Keratinocyte (primary cell): ENCODE data around the gene TC2N. TPM values are rescaled to one million over a fixed set of nuclear protein-coding genes. Genes with fewer than 3 reads are reported as not detected.

Experiments
- DNase-seq: peaks from one replicate; pipeline ENCODE4 v3.0.0-alpha.2; 2011; ENCODE audit warnings: low read depth, missing footprints, low spot score
- FAIRE-seq: peaks from 2 replicates; lab custom pipeline; 2011; peaks lifted over from hg19 to GRCh38; lab: Jason Lieb, UNC
- H2AFZ ChIP-seq: 2 replicates; pipeline ENCODE4 v1.6.0; 2012; ENCODE audit warnings: low read length, control low read depth, inconsistent platforms; ENCODE audit not compliant: control insufficient read depth
- H3K27ac ChIP-seq: 2 replicates; pipeline ENCODE4 v1.5.1; 2011; ENCODE audit warnings: low read length; ENCODE audit not compliant: control insufficient read depth, insufficient read depth
- H3K27me3 ChIP-seq: 3 replicates; pipeline ENCODE4 v1.6.0; 2011; ENCODE audit warnings: low read length; ENCODE audit not compliant: control insufficient read depth, insufficient read depth; ENCODE audit errors: extremely low read depth
- H3K36me3 ChIP-seq, 2 experiments: 2 replicates in 1 of 2; 3 replicates in 1 of 2; pipeline ENCODE4 v1.5.1; 2011; ENCODE audit warnings: low read length in 2 of 2, mild to moderate bottlenecking in 1 of 2; ENCODE audit not compliant: control insufficient read depth in 2 of 2, insufficient read depth in 2 of 2; ENCODE audit errors: extremely low read depth in 1 of 2
- H3K4me1 ChIP-seq: 3 replicates; pipeline ENCODE4 v1.5.1; 2011; ENCODE audit warnings: low read length; ENCODE audit not compliant: control insufficient read depth, insufficient read depth; ENCODE audit errors: extremely low read depth
- H3K4me2 ChIP-seq: 3 replicates; pipeline ENCODE4 v1.6.0; 2011; ENCODE audit warnings: low read depth, low read length; ENCODE audit not compliant: control insufficient read depth, insufficient read depth; ENCODE audit errors: extremely low read depth
- H3K4me3 ChIP-seq, 3 experiments: fragments of 200-600 bp in 1 of 3; sonication (generic) in 1 of 3; 2 replicates in 2 of 3; 3 replicates in 1 of 3; pipeline ENCODE4 v1.5.1; 2011 to 2016; ENCODE audit warnings: low read length in 3 of 3, mild to moderate bottlenecking in 3 of 3, control low read depth in 2 of 3, inconsistent platforms in 1 of 3, low read depth in 1 of 3, mixed read lengths in 1 of 3, mixed run types in 1 of 3, moderate library complexity in 1 of 3; ENCODE audit not compliant: control insufficient read depth in 2 of 3, insufficient read depth in 2 of 3; ENCODE audit errors: extremely low read depth in 1 of 3
- H3K79me2 ChIP-seq: 2 replicates; pipeline ENCODE4 v1.6.0; 2012; ENCODE audit warnings: low read length; ENCODE audit not compliant: control insufficient read depth, insufficient read depth
- H3K9ac ChIP-seq: 3 replicates; pipeline ENCODE4 v1.6.0; 2011; ENCODE audit warnings: low read length; ENCODE audit not compliant: control insufficient read depth, insufficient read depth; ENCODE audit errors: extremely low read depth
- H3K9me1 ChIP-seq: 3 replicates; pipeline ENCODE4 v1.6.0; 2011; ENCODE audit warnings: low read length; ENCODE audit not compliant: control insufficient read depth, insufficient read depth; ENCODE audit errors: extremely low read depth
- H3K9me3 ChIP-seq: 2 replicates; pipeline ENCODE4 v1.5.1; 2012; ENCODE audit warnings: low read depth, low read length; ENCODE audit not compliant: control insufficient read depth
- H4K20me1 ChIP-seq: 3 replicates; pipeline ENCODE4 v1.6.0; 2011; ENCODE audit warnings: low read length; ENCODE audit not compliant: control insufficient read depth, insufficient read depth; ENCODE audit errors: extremely low read depth
- CTCF ChIP-seq, 3 experiments: IDR thresholded peaks in 1 of 3; conservative IDR thresholded peaks in 1 of 3; optimal IDR thresholded peaks in 1 of 3; 2 replicates in 2 of 3; 3 replicates in 1 of 3; pipeline versions ENCODE3 to v1.5.1; 2011; ENCODE audit warnings: low read length in 3 of 3, mild to moderate bottlenecking in 3 of 3, moderate library complexity in 2 of 3, control low read depth in 1 of 3, inconsistent platforms in 1 of 3; ENCODE audit not compliant: insufficient read depth in 2 of 3; ENCODE audit errors: extremely low read depth in 1 of 3
- EZH2 ChIP-seq: IDR thresholded peaks from one replicate; pipeline ENCODE4 v1.6.1; 2012; ENCODE audit warnings: inconsistent platforms, mild to moderate bottlenecking, low read length, moderate library complexity
- dilution Hi-C: fragments of 300-500 bp; cut with MboI; formaldehyde crosslinking; loops from one replicate; pipeline ENCODE4 v1.7.0; 2020; ENCODE audit warnings: low sequenced_read_pairs; ENCODE audit not compliant: extremely low pct_ligation_motif_present
- polyA plus RNA-seq, 5 experiments: library from polyadenylated mRNA; depleted of rRNA in 3 of 5; stranded (reverse) in 3 of 5; stranded (forward) in 1 of 5; unstranded in 1 of 5; fragments of >200 nt; gene quantifications; 1 replicate in 1 of 5; 2 replicates in 3 of 5; 3 replicates in 1 of 5; pipeline versions ENCODE4 v1.2.1 to v1.2.3, GENCODE V29; 2011 to 2012; ENCODE audit warnings: missing spikeins in 2 of 5, low read depth in 1 of 5, low replicate concordance in 1 of 5

Gene TC2N
- polyA plus RNA-seq, 1 donor (not counting 4 experiments of a cell fraction or from before 2014, with no cell fraction given), result 22.6 TPM

GRCh38 chr14:91889477-91890211 lies 22.3 kb upstream of the TC2N start:
- Histone ChIP-seq H3K36me3 (no peaks in the 10 kb centered on the region), H4K20me1 (no peaks in the 10 kb centered on the region), H3K4me2 (no peak overlapping the region), H3K27ac (no peak overlapping the region), H3K27me3 (no peaks in the 10 kb centered on the region), H3K4me3 (no peak overlapping the region), H3K9ac (no peak overlapping the region), H3K9me3 (no peaks in the 10 kb centered on the region), H3K79me2 (no peaks in the 10 kb centered on the region), H2AFZ (no peak overlapping the region), H3K4me1 (no peaks in the 10 kb centered on the region), H3K9me1 (no peaks in the 10 kb centered on the region)
- no peak for FAIRE-seq
- TF ChIP-seq EZH2, result no peak
- peak in 1 of 3 experiments; percentile 7 for TF ChIP-seq CTCF (optimal IDR thresholded peaks at IDR 0.05 in 1 of 3, IDR thresholded peaks at IDR 0.05 in 1 of 3, conservative IDR thresholded peaks at IDR 0.05 in 1 of 3; ENCODE audit: extremely low read depth in 1 of 3, insufficient read depth in 2 of 3, low read length in 3 of 3)
- dilution Hi-C loops, result no loop called here
- no peak for DNase-seq

DNA sequence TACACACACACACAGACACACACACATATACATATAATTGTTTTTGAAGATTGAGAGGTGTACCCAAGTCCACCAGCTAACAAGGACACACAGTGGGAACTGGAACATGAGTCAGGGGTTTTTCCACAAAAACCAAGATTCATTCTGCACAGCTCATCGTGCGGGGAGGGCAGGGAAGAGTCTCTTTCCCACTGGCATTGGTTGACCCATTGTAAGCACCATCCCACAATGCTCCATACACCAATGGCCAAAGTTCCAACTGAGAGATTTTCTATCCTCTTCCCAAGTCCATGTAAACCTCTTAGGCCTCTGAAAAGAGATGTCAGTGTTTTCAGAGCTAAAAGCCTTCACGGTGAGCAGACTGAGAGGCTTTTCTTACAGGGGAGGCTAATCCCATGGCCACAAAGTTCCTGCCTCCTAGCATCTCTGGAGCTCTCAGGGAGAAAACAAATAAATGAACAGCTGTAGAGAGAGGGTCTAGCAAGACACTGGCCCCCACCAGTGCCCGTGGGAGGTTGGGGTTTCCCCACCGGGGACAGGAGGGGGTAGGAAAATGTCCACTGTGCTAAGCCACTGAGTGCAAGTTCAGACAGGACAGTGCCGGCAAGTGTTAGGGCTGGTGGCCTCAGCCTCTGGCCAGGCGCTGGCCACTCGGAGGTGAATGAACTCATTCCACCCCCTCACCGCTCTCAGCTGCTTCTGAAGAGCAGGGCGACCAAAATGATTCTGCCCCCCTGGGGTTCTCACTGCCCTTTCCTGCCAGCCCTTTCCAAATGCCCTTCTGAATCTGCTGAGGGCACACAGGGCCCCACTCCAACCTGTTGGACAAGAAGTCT lies 21.5 kb upstream of the TC2N start:
- no peaks in the 10 kb centered on the region for H3K4me1 ChIP-seq
- no peaks in the 10 kb centered on the region for H4K20me1 ChIP-seq
- H3K4me2 ChIP-seq, result no peak overlapping the region
- H3K9ac ChIP-seq, result no peak overlapping the region
- no peaks in the 10 kb centered on the region for H3K9me1 ChIP-seq
- DNase-seq (no peak), FAIRE-seq (no peak)
- H3K79me2 ChIP-seq, result no peaks in the 10 kb centered on the region
- no peaks in the 10 kb centered on the region for H3K36me3 ChIP-seq
- H3K9me3 ChIP-seq, result no peaks in the 10 kb centered on the region
- H3K27ac ChIP-seq, result no peak overlapping the region
- no peaks in the 10 kb centered on the region for H3K27me3 ChIP-seq
- H2AFZ ChIP-seq, result no peak overlapping the region
- H3K4me3 ChIP-seq, result no peak overlapping the region
- dilution Hi-C loops, result no loop called here
- TF ChIP-seq CTCF (optimal IDR thresholded peaks at IDR 0.05 in 1 of 3, IDR thresholded peaks at IDR 0.05 in 1 of 3, conservative IDR thresholded peaks at IDR 0.05 in 1 of 3; ENCODE audit: extremely low read depth in 1 of 3, insufficient read depth in 2 of 3, low read length in 3 of 3) (no peak), EZH2 (no peak)
